Right forelimb (tissue), 1 donor: ENCODE results near the gene LEF1.
A peak's percentile ranks its signal among the peaks of the same experiment; 100 is the strongest.

Source experiments
- DNase-seq: peaks from one replicate; pipeline ENCODE4 v3.0.0-alpha.2; 2018

LEF1 gene

GRCh38 chr4:108173599-108174057 lies 4.9 kb upstream of the LEF1 start:
- DNase-seq: no peak

GRCh38 chr4:108172753-108173598 lies 4.2 kb upstream of the LEF1 start:
- peak; percentile 85 for DNase-seq

GRCh38 chr4:108172231-108172752 lies 3.6 kb upstream of the LEF1 start:
- DNase-seq: no peak

- DNase-seq: peak; percentile 66
Observed at GRCh38 chr4:108171339-108172230, 2.9 kb upstream of the LEF1 start.

GRCh38 chr4:108170631-108171338 lies 2.1 kb upstream of the LEF1 start:
- peak; percentile 47 for DNase-seq

- DNase-seq: no peak
Observed at GRCh38 chr4:108169664-108170063, 932 bp upstream of the LEF1 start.

GRCh38 chr4:108168160-108168670 lies 517 bp downstream of the LEF1 start:
- DNase-seq: peak; percentile 51

- no peak for DNase-seq
Observed at GRCh38 chr4:108166441-108167315, 2.1 kb downstream of the LEF1 start.

- DNase-seq: no peak
Observed at GRCh38 chr4:108166038-108166437, 2.7 kb downstream of the LEF1 start.

GRCh38 chr4:108165586-108165985 lies 3.1 kb downstream of the LEF1 start:
- DNase-seq: no peak

GRCh38 chr4:108163351-108163750 lies 5.4 kb downstream of the LEF1 start:
- no peak for DNase-seq

- DNase-seq: no peak
Observed at GRCh38 chr4:108160741-108161352, 7.9 kb downstream of the LEF1 start.

- no peak for DNase-seq
Observed at GRCh38 chr4:108159845-108160244, 8.9 kb downstream of the LEF1 start.

GRCh38 chr4:108157655-108158054 lies 11.1 kb downstream of the LEF1 start:
- DNase-seq: no peak

- DNase-seq: no peak
Observed at GRCh38 chr4:108156391-108156790, 12.3 kb downstream of the LEF1 start.

GRCh38 chr4:108155373-108155772 lies 13.4 kb downstream of the LEF1 start:
- no peak for DNase-seq

- DNase-seq: no peak
Observed at GRCh38 chr4:108152980-108153379, 15.8 kb downstream of the LEF1 start.

GRCh38 chr4:108149588-108150380 lies 18.9 kb downstream of the LEF1 start:
- DNase-seq: no peak

GRCh38 chr4:108148316-108148715 lies 20.4 kb downstream of the LEF1 start:
- no peak for DNase-seq

- DNase-seq: no peak
Observed at GRCh38 chr4:108146819-108147218, 21.9 kb downstream of the LEF1 start.
